ENCODE data around the gene PCDHA1. TPM values are rescaled to one million over a fixed set of nuclear protein-coding genes. Genes with fewer than 3 reads are reported as not detected.

PCDHA1 gene
- total RNA-seq, 1 experiment from 2014 or later = not detected

DNA sequence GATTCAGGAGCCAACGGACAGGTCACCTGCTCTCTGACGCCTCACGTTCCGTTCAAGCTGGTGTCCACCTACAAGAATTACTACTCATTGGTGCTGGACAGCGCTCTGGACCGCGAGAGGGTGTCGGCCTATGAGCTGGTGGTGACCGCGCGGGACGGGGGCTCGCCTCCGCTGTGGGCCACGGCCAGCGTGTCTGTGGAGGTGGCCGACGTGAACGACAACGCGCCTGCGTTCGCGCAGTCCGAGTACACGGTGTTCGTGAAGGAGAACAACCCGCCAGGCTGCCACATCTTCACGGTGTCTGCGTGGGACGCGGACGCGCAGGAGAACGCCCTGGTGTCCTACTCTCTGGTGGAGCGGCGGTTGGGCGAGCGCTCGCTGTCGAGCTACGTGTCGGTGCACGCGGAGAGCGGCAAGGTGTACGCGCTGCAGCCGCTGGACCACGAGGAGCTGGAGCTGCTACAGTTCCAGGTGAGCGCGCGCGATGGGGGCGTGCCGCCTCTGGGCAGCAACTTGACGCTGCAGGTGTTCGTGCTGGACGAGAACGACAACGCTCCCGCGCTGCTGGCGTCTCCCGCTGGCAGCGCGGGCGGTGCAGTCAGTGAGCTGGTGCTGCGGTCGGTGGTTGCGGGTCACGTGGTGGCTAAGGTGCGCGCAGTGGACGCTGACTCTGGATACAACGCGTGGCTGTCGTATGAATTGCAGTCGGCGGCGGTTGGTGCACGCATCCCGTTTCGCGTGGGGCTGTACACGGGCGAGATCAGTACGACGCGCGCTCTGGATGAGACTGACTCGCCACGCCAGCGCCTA lies 71.4 kb downstream of the PCDHA1 start:
- H3K4me3 Mint-ChIP-seq (ENCODE audit: unreplicated experiment) = no peak overlapping the region

GRCh38 chr5:140857987-140858240 lies 72.0 kb downstream of the PCDHA1 start:
- Mint-ChIP-seq H3K27ac (ENCODE audit: low read depth, unreplicated experiment) (no peak overlapping the region), H3K4me3 (ENCODE audit: unreplicated experiment) (no peak overlapping the region), H3K9me3 (ENCODE audit: unreplicated experiment) (peaks cover 16% of the 10 kb centered on the region), H3K36me3 (ENCODE audit: insufficient read depth, unreplicated experiment) (no peaks in the 10 kb centered on the region), H3K27me3 (ENCODE audit: insufficient read depth, unreplicated experiment) (no peaks in the 10 kb centered on the region), H3K4me1 (ENCODE audit: insufficient read depth, unreplicated experiment) (no peaks in the 10 kb centered on the region)
- intact Hi-C loops (cut with micrococcal nuclease) = no loop called here
- POLR2A ChIA-PET = no interaction called here
- no peak for TF ChIP-seq CTCF (IDR thresholded peaks at IDR 0.05; ENCODE audit: unreplicated experiment)
- BruUV-seq (replicated peaks) = no TSS peak
- no peak for DNase-seq (ENCODE audit: unreplicated experiment)
- CTCF ChIA-PET = no interaction called here

More for the DNA sequence above, 71.4 kb downstream of the PCDHA1 start:
- ChIA-PET POLR2A (interaction anchor here (1.0 kb wide), 1 partner anchor 16 kb away, joined by 3 read pairs; no protein-coding TSS in a partner anchor), CTCF (interaction anchor here (0.5 to 1.4 kb wide), 2 partner anchors 44 to 183 kb away, joined by 3 to 4 read pairs; no protein-coding TSS in a partner anchor)
- Mint-ChIP-seq H3K27me3 (ENCODE audit: insufficient read depth, unreplicated experiment) (no peaks in the 10 kb centered on the region), H3K9me3 (ENCODE audit: unreplicated experiment) (peaks cover 16% of the 10 kb centered on the region), H3K4me1 (ENCODE audit: insufficient read depth, unreplicated experiment) (no peaks in the 10 kb centered on the region), H3K36me3 (ENCODE audit: insufficient read depth, unreplicated experiment) (no peaks in the 10 kb centered on the region), H3K27ac (ENCODE audit: low read depth, unreplicated experiment) (no peak overlapping the region)
- BruUV-seq (replicated peaks) = no TSS peak
- TF ChIP-seq CTCF (IDR thresholded peaks at IDR 0.05; ENCODE audit: unreplicated experiment) = no peak
- no peak for DNase-seq (ENCODE audit: unreplicated experiment)
- intact Hi-C loops (cut with micrococcal nuclease) = no loop called here

GRCh38 chr5:140862441-140863295 lies 76.7 kb downstream of the PCDHA1 start:
- H3K27ac Mint-ChIP-seq (ENCODE audit: low read depth, unreplicated experiment) = no peak overlapping the region
- H3K4me3 Mint-ChIP-seq (ENCODE audit: unreplicated experiment) = no peak overlapping the region
- POLR2A ChIA-PET = no interaction called here
- no TSS peak for BruUV-seq (replicated peaks)
- H3K9me3 Mint-ChIP-seq (ENCODE audit: unreplicated experiment) = peaks cover 15% of the 10 kb centered on the region
- CTCF ChIA-PET = interaction anchor here (0.6 to 1.3 kb wide), 4 partner anchors 11 to 422 kb away, joined by 4 to 6 read pairs (median 4); no protein-coding TSS in a partner anchor
- DNase-seq (ENCODE audit: unreplicated experiment) = no peak
- no peaks in the 10 kb centered on the region for H3K4me1 Mint-ChIP-seq (ENCODE audit: insufficient read depth, unreplicated experiment)
- no peaks in the 10 kb centered on the region for H3K27me3 Mint-ChIP-seq (ENCODE audit: insufficient read depth, unreplicated experiment)
- no peaks in the 10 kb centered on the region for H3K36me3 Mint-ChIP-seq (ENCODE audit: insufficient read depth, unreplicated experiment)
- TF ChIP-seq CTCF (IDR thresholded peaks at IDR 0.05; ENCODE audit: unreplicated experiment) = no peak
- intact Hi-C loops (cut with micrococcal nuclease) = no loop called here
